ENCODE data around the gene CST6. TPM values are rescaled to one million over a fixed set of nuclear protein-coding genes. Genes with fewer than 3 reads are reported as not detected.
A peak's percentile ranks its signal among the peaks of the same experiment; 100 is the strongest.

The CST6 gene
- total and polyA plus RNA-seq, 10 donors, result 0.76 to 1.4 (median 0.93) TPM; not detected in 7

- DNase-seq, result no peak
- 84 to 89% (median 87%) methylated on average over 42 to 43 of the region's 43 CpGs for WGBS, 5 donors
These were observed 35.3 kb upstream of the CST6 start for GRCh38 chr11:65976216-65977176.

DNA sequence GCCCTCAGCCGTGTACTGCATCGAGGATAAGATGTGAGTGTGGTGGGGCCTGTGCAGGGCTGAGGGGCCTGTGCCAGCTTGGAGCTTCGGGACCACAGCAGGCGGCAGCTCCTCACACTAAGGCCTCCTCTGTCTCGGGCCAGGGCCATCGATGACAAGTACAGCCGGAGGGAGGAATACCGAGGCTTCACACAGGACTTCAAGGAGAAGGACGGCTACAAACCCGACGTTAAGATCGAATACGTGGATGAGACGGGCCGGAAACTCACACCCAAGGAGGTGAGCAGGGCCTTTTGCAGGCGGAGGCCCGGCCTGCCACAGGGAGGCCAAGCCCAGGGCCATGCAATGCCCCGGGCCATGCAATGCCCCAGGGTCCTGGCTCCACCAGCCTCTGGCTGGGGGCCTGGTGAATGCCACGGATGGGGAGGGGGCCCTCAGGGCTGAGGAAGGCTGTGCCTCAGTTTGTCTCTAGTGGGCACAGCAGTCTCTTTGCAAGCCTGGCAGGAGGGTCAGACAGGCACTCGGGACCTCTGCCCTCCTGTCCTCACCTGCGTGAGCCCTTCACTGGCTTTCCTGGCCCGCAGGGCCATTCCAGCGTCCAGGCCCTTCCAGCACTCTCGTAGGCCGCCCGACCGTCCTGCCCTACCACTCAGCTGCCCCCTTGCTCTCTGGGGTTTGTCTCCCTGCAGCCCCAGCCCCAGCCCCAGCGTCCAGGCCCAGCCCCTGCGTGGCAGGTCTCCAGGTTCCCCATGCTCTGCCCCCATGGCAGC is 34.0 kb upstream of the CST6 start:
- H3K27ac ChIP-seq, result no peak overlapping the region
- WGBS, 5 donors, result 93 to 96% (median 95%) methylated on average over 22 to 28 of the region's 29 CpGs
- H3K9me3 ChIP-seq, result no peaks in the 10 kb centered on the region
- intact Hi-C loops (cut with DNase I; ENCODE audit: low total_unique reads), result no loop called here
- TF ChIP-seq POLR2AphosphoS5 (IDR thresholded peaks at IDR 0.05) (peak in 1 of 3 donors; percentile 52), POLR2A (IDR thresholded peaks at IDR 0.05) (no peak)
- TF ChIP-seq, protein P1, sequence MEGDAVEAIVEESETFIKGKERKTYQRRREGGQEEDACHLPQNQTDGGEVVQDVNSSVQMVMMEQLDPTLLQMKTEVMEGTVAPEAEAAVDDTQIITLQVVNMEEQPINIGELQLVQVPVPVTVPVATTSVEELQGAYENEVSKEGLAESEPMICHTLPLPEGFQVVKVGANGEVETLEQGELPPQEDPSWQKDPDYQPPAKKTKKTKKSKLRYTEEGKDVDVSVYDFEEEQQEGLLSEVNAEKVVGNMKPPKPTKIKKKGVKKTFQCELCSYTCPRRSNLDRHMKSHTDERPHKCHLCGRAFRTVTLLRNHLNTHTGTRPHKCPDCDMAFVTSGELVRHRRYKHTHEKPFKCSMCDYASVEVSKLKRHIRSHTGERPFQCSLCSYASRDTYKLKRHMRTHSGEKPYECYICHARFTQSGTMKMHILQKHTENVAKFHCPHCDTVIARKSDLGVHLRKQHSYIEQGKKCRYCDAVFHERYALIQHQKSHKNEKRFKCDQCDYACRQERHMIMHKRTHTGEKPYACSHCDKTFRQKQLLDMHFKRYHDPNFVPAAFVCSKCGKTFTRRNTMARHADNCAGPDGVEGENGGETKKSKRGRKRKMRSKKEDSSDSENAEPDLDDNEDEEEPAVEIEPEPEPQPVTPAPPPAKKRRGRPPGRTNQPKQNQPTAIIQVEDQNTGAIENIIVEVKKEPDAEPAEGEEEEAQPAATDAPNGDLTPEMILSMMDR (IDR thresholded peaks at IDR 0.05 in 8 of 11, conservative IDR thresholded peaks at IDR 0.05 in 3 of 11), result no peak
- H3K4me1 ChIP-seq, result peaks cover 0 to 29% (median 10%) of the 10 kb centered on the region in 6 donors
- H3K4me3 ChIP-seq, result no peak overlapping the region
- H3K36me3 ChIP-seq, result peaks cover 0 to 71% (median 50%) of the 10 kb centered on the region in 6 donors
- no peaks in the 10 kb centered on the region for H3K27me3 ChIP-seq (replicated peaks in 1 of 7)
- DNase-seq, result no peak

More at GRCh38 chr11:65976216-65977176, 35.3 kb upstream of the CST6 start:
- H3K4me3 ChIP-seq, result no peak overlapping the region
- H3K36me3 ChIP-seq, result peaks cover 0 to 84% (median 50%) of the 10 kb centered on the region in 6 donors
- no peaks in the 10 kb centered on the region for H3K9me3 ChIP-seq
- TF ChIP-seq, protein P1 (IDR thresholded peaks at IDR 0.05 in 8 of 11, conservative IDR thresholded peaks at IDR 0.05 in 3 of 11), result no peak
- TF ChIP-seq POLR2AphosphoS5 (IDR thresholded peaks at IDR 0.05), result peak in 1 of 3 donors; percentile 50
- no peak for TF ChIP-seq POLR2A (IDR thresholded peaks at IDR 0.05)
- H3K27me3 ChIP-seq (replicated peaks in 1 of 7), result no peaks in the 10 kb centered on the region
- intact Hi-C loops (cut with DNase I; ENCODE audit: low total_unique reads), result no loop called here
- H3K27ac ChIP-seq, result no peak overlapping the region
- H3K4me1 ChIP-seq, result peaks cover 0 to 19% (median 6%) of the 10 kb centered on the region in 6 donors

GRCh38 chr11:65978391-65979238 is 33.2 kb upstream of the CST6 start:
- intact Hi-C loops (cut with DNase I; ENCODE audit: low total_unique reads), result no loop called here
- TF ChIP-seq POLR2AphosphoS5 (IDR thresholded peaks at IDR 0.05), result peak in 1 of 3 donors; percentile 29
- TF ChIP-seq POLR2A (IDR thresholded peaks at IDR 0.05), result no peak
- TF ChIP-seq, protein P1 (IDR thresholded peaks at IDR 0.05 in 8 of 11, conservative IDR thresholded peaks at IDR 0.05 in 3 of 11), result no peak
- no peaks in the 10 kb centered on the region for H3K9me3 ChIP-seq
- peaks cover 0 to 63% (median 44%) of the 10 kb centered on the region in 6 donors for H3K36me3 ChIP-seq
- no peak for DNase-seq
- H3K4me3 ChIP-seq, result no peak overlapping the region
- peaks cover 0 to 35% (median 11%) of the 10 kb centered on the region in 6 donors for H3K4me1 ChIP-seq
- H3K27ac ChIP-seq, result no peak overlapping the region
- H3K27me3 ChIP-seq (replicated peaks in 1 of 7), result no peaks in the 10 kb centered on the region
- WGBS, 5 donors, result 92 to 96% (median 93%) methylated on average over 33 to 34 of the region's 34 CpGs

Data from spleen (tissue), 11 donors.